Trophoblast cell (in vitro differentiated cells and primary cell): ENCODE measurements around the gene UBE2E2.

Experiments
- DNase-seq, 2 donors: peaks; one replicate each; pipeline ENCODE4 v3.0.0-alpha.2; 2016
- H2AFZ ChIP-seq: 2 replicates; pipeline ENCODE4 v1.6.1; 2013; ENCODE audit warnings: low read length, moderate library complexity, mild to moderate bottlenecking; ENCODE audit not compliant: insufficient read depth, poor library complexity
- H2AK5ac ChIP-seq: 2 replicates; pipeline ENCODE4 v1.6.1; 2013; ENCODE audit warnings: mild to moderate bottlenecking, low read length
- H2BK120ac ChIP-seq: 2 replicates; pipeline ENCODE4 v1.6.1; 2013; ENCODE audit warnings: low read length, mild to moderate bottlenecking, moderate library complexity; ENCODE audit not compliant: insufficient read depth, poor library complexity
- H2BK12ac ChIP-seq: 2 replicates; pipeline ENCODE4 v1.6.1; 2013; ENCODE audit warnings: mild to moderate bottlenecking, low read length, moderate library complexity
- H2BK5ac ChIP-seq: 2 replicates; pipeline ENCODE4 v1.6.1; 2013; ENCODE audit warnings: low read length, low read depth, moderate library complexity, mild to moderate bottlenecking; ENCODE audit not compliant: poor library complexity
- H3K14ac ChIP-seq: 2 replicates; pipeline ENCODE4 v1.6.1; 2013; ENCODE audit warnings: mild to moderate bottlenecking, low read length
- H3K18ac ChIP-seq: 2 replicates; pipeline ENCODE4 v1.6.1; 2013; ENCODE audit warnings: mild to moderate bottlenecking, low read length
- H3K23ac ChIP-seq: 2 replicates; pipeline ENCODE4 v1.6.1; 2013; ENCODE audit warnings: low read length
- H3K27ac ChIP-seq: 2 replicates; pipeline ENCODE4 v1.5.1; 2013; ENCODE audit warnings: low read depth, mild to moderate bottlenecking, inconsistent platforms, low read length, moderate library complexity
- H3K27me3 ChIP-seq: 2 replicates; pipeline ENCODE4 v1.6.1; 2013; ENCODE audit warnings: inconsistent platforms, mild to moderate bottlenecking, low read length, moderate library complexity; ENCODE audit not compliant: insufficient read depth
- H3K36me3 ChIP-seq, 2 experiments: 1 replicate in 1 of 2; 2 replicates in 1 of 2; pipeline ENCODE4 v1.6.1; 2013; ENCODE audit warnings: low read length in 2 of 2, mild to moderate bottlenecking in 2 of 2, moderate library complexity in 1 of 2; ENCODE audit not compliant: insufficient read depth in 2 of 2, control insufficient read depth in 1 of 2
- H3K4ac ChIP-seq: 2 replicates; pipeline ENCODE4 v1.6.1; 2013; ENCODE audit warnings: low read depth, mild to moderate bottlenecking, low read length, moderate library complexity
- H3K4me1 ChIP-seq, 2 experiments: 1 replicate in 1 of 2; 2 replicates in 1 of 2; pipeline ENCODE4 v1.6.1; 2013; ENCODE audit warnings: low read length in 2 of 2, mild to moderate bottlenecking in 2 of 2, moderate library complexity in 1 of 2; ENCODE audit not compliant: insufficient read depth in 2 of 2, control insufficient read depth in 1 of 2
- H3K4me2 ChIP-seq: 2 replicates; pipeline ENCODE4 v1.6.1; 2013; ENCODE audit warnings: inconsistent platforms, mild to moderate bottlenecking, low read length, moderate library complexity
- H3K4me3 ChIP-seq: 2 replicates; pipeline ENCODE4 v1.5.1; 2013; ENCODE audit warnings: mild to moderate bottlenecking, low read depth, low read length, inconsistent platforms
- H3K79me1 ChIP-seq: one replicate; pipeline ENCODE4 v1.6.1; 2013; ENCODE audit warnings: low read length
- H3K79me2 ChIP-seq: 2 replicates; pipeline ENCODE4 v1.6.1; 2013; ENCODE audit warnings: low read length, mild to moderate bottlenecking; ENCODE audit not compliant: control insufficient read depth, insufficient read depth, poor library complexity
- H3K9ac ChIP-seq: 2 replicates; pipeline ENCODE4 v1.6.1; 2013; ENCODE audit warnings: mild to moderate bottlenecking, low read length
- H3K9me3 ChIP-seq: 2 replicates; pipeline ENCODE4 v1.6.1; 2013; ENCODE audit warnings: low read depth, mild to moderate bottlenecking, control low read depth, inconsistent platforms, low read length; ENCODE audit not compliant: insufficient read depth
- H4K12ac ChIP-seq: 2 replicates; pipeline ENCODE4 v1.6.1; 2013; ENCODE audit warnings: low read depth, mild to moderate bottlenecking, low read length, moderate library complexity
- H4K8ac ChIP-seq: 2 replicates; pipeline ENCODE4 v1.6.1; 2013; ENCODE audit warnings: low read depth, mild to moderate bottlenecking, low read length, moderate library complexity
- H4K91ac ChIP-seq: one replicate; pipeline ENCODE4 v1.6.1; 2013; ENCODE audit warnings: low read depth, mild to moderate bottlenecking, low read length, moderate library complexity
- WGBS: extraction: QIAGEN DNeasy Blood & Tissue Kit; methylation state at CpG from one replicate; pipeline ENCODE4 v1.1.7; 2013; ENCODE audit warnings: missing lambda C conversion rate; ENCODE audit not compliant: insufficient read length, insufficient coverage; ENCODE audit errors: extremely low coverage; 5-methylcytosine and 5-hydroxymethylcytosine counted together

Gene UBE2E2

GRCh38 chr3:23437484-23438145, 234.5 kb downstream of the UBE2E2 start:
- Histone ChIP-seq H2BK12ac (no peak overlapping the region), H3K9me3 (no peaks in the 10 kb centered on the region), H3K4me3 (no peak overlapping the region), H3K79me2 (no peaks in the 10 kb centered on the region), H3K79me1 (no peaks in the 10 kb centered on the region), H3K9ac (no peak overlapping the region), H4K8ac (no peak overlapping the region), H2BK5ac (no peak overlapping the region), H3K4me2 (no peak overlapping the region), H3K14ac (no peak overlapping the region), H3K4me1 (peaks cover 2% of the 10 kb centered on the region in 2 experiments), H3K23ac (no peak overlapping the region), H2AK5ac (no peak overlapping the region), H4K12ac (no peak overlapping the region), H2BK120ac (no peak overlapping the region), H3K18ac (no peak overlapping the region), H2AFZ (no peak overlapping the region), H3K4ac (no peak overlapping the region), H4K91ac (no peak overlapping the region), H3K36me3 (no peaks in the 10 kb centered on the region), H3K27me3 (no peaks in the 10 kb centered on the region), H3K27ac (no peak overlapping the region)
- no CpG with 5 or more reads among the region's 7 CpGs for WGBS
- DNase-seq: no peak

- Histone ChIP-seq H3K14ac (no peak overlapping the region), H2BK120ac (no peak overlapping the region), H3K4me2 (no peak overlapping the region), H3K18ac (no peak overlapping the region), H2BK5ac (no peak overlapping the region), H3K4me1 (peaks cover 2% of the 10 kb centered on the region in 2 experiments), H2BK12ac (no peak overlapping the region), H3K79me2 (no peaks in the 10 kb centered on the region), H3K27me3 (no peaks in the 10 kb centered on the region), H3K9me3 (no peaks in the 10 kb centered on the region), H4K8ac (no peak overlapping the region), H4K12ac (no peak overlapping the region), H3K79me1 (no peaks in the 10 kb centered on the region), H3K4ac (no peak overlapping the region), H3K23ac (no peak overlapping the region), H3K9ac (no peak overlapping the region), H2AK5ac (no peak overlapping the region), H2AFZ (no peak overlapping the region), H4K91ac (no peak overlapping the region), H3K36me3 (no peaks in the 10 kb centered on the region), H3K27ac (no peak overlapping the region), H3K4me3 (no peak overlapping the region)
- DNase-seq: no peak
Observed at GRCh38 chr3:23438657-23439056, 235.5 kb downstream of the UBE2E2 start.

GRCh38 chr3:23439080-23439479, 236.0 kb downstream of the UBE2E2 start:
- Histone ChIP-seq H3K36me3 (no peaks in the 10 kb centered on the region), H3K9me3 (no peaks in the 10 kb centered on the region), H3K14ac (no peak overlapping the region), H3K79me1 (no peaks in the 10 kb centered on the region), H4K91ac (no peak overlapping the region), H3K4me2 (no peak overlapping the region), H3K18ac (no peak overlapping the region), H3K4ac (no peak overlapping the region), H4K8ac (no peak overlapping the region), H3K9ac (no peak overlapping the region), H3K27me3 (no peaks in the 10 kb centered on the region), H3K4me1 (peaks cover 2% of the 10 kb centered on the region in 2 experiments), H2AK5ac (no peak overlapping the region), H2BK12ac (no peak overlapping the region), H3K27ac (no peak overlapping the region), H3K79me2 (no peaks in the 10 kb centered on the region), H3K4me3 (no peak overlapping the region), H3K23ac (no peak overlapping the region), H2AFZ (no peak overlapping the region), H4K12ac (no peak overlapping the region), H2BK120ac (no peak overlapping the region), H2BK5ac (no peak overlapping the region)
- WGBS: no CpG with 5 or more reads among the region's 2 CpGs
- no peak for DNase-seq

- Histone ChIP-seq H4K8ac (no peak overlapping the region), H3K4me3 (no peak overlapping the region), H4K12ac (no peak overlapping the region), H2AK5ac (no peak overlapping the region), H2BK5ac (no peak overlapping the region), H2BK120ac (no peak overlapping the region), H2AFZ (no peak overlapping the region), H3K27me3 (no peaks in the 10 kb centered on the region), H3K14ac (no peak overlapping the region), H3K27ac (no peak overlapping the region), H3K4me2 (no peak overlapping the region), H3K36me3 (no peaks in the 10 kb centered on the region), H4K91ac (no peak overlapping the region), H3K79me2 (no peaks in the 10 kb centered on the region), H3K79me1 (no peaks in the 10 kb centered on the region), H3K9me3 (no peaks in the 10 kb centered on the region), H3K18ac (no peak overlapping the region), H3K4ac (no peak overlapping the region), H3K9ac (no peak overlapping the region), H2BK12ac (no peak overlapping the region), H3K23ac (no peak overlapping the region), H3K4me1 (peaks cover 2% of the 10 kb centered on the region in 2 experiments)
- no peak for DNase-seq
- no CpG with 5 or more reads among the region's 12 CpGs for WGBS
Observed at GRCh38 chr3:23440416-23441294, 237.5 kb downstream of the UBE2E2 start.
